GM10248 (cell line): Measurements from ENCODE around the gene PGBD5.

ENCODE experiments used
- CTCF ChIA-PET: fragments of 300-600 bp; sonication (Branson Sonifier 250); formaldehyde crosslinking; extraction: SDS; loops from one replicate; lab custom pipeline; 2021; ENCODE audit warnings: antibody characterized with exemption; lab: Yijun Ruan, JAX
- POLR2A ChIA-PET: fragments of 350-650 bp; sonication (Branson Sonifier 250); formaldehyde crosslinking; extraction: SDS; loops from one replicate; lab custom pipeline; 2020; ENCODE audit warnings: antibody characterized with exemption; lab: Yijun Ruan, JAX
- DNase-seq: peaks from one replicate; pipeline ENCODE4 v3.0.0; 2012; ENCODE audit errors: extremely low spot score
- CTCF ChIP-seq: IDR thresholded peaks from 2 replicates; pipeline ENCODE4 v1.5.1; 2012; ENCODE audit warnings: mild to moderate bottlenecking, low read depth; ENCODE audit errors: extremely low read depth, missing control alignments, control extremely low read depth

Gene PGBD5

GRCh38 chr1:230279583-230279945 lies 146.6 kb downstream of the PGBD5 start:
- DNase-seq: no peak
- ChIA-PET POLR2A (no interaction called here), CTCF (interaction anchor here (1.3 to 1.4 kb wide), 2 partner anchors 9 to 568 kb away, joined by 3 read pairs; no protein-coding TSS in a partner anchor)
- no peak for TF ChIP-seq CTCF

GRCh38 chr1:230278871-230279582 lies 147.1 kb downstream of the PGBD5 start:
- POLR2A ChIA-PET: no interaction called here
- CTCF ChIA-PET: interaction anchor here (1.4 kb wide), 1 partner anchor 10 kb away, joined by 3 read pairs; no protein-coding TSS in a partner anchor
- no peak for TF ChIP-seq CTCF
- DNase-seq: no peak

GRCh38 chr1:230278376-230278775 lies 147.8 kb downstream of the PGBD5 start:
- POLR2A ChIA-PET: no interaction called here

GRCh38 chr1:230277201-230278025 lies 148.7 kb downstream of the PGBD5 start:
- no peak for TF ChIP-seq CTCF
- CTCF ChIA-PET: interaction anchor here (1.1 to 1.7 kb wide), 2 partner anchors 9 to 10 kb away, joined by 3 to 4 read pairs; no protein-coding TSS in a partner anchor
- POLR2A ChIA-PET: no interaction called here
- no peak for DNase-seq

More at GRCh38 chr1:230278376-230278775, 147.8 kb downstream of the PGBD5 start:
- CTCF ChIA-PET: interaction anchor here (1.7 kb wide), 1 partner anchor 11 kb away, joined by 4 read pairs; no protein-coding TSS in a partner anchor
- TF ChIP-seq CTCF: no peak
- no peak for DNase-seq

GRCh38 chr1:230276401-230276800 lies 149.7 kb downstream of the PGBD5 start:
- no peak for TF ChIP-seq CTCF
- ChIA-PET CTCF (interaction anchor here (1.1 kb wide), 1 partner anchor 8 kb away, joined by 3 read pairs; no protein-coding TSS in a partner anchor), POLR2A (no interaction called here)
- no peak for DNase-seq

GRCh38 chr1:230274254-230274653 lies 151.9 kb downstream of the PGBD5 start:
- DNase-seq: no peak
- POLR2A ChIA-PET: no interaction called here
- no peak for TF ChIP-seq CTCF
- CTCF ChIA-PET: interaction anchor here (1.1 to 1.2 kb wide), 2 partner anchors 17 to 27 kb away, joined by 3 read pairs; no protein-coding TSS in a partner anchor
